ENCODE data around the gene C19orf38.

Gene C19orf38, protein sequence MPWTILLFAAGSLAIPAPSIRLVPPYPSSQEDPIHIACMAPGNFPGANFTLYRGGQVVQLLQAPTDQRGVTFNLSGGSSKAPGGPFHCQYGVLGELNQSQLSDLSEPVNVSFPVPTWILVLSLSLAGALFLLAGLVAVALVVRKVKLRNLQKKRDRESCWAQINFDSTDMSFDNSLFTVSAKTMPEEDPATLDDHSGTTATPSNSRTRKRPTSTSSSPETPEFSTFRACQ

DNA sequence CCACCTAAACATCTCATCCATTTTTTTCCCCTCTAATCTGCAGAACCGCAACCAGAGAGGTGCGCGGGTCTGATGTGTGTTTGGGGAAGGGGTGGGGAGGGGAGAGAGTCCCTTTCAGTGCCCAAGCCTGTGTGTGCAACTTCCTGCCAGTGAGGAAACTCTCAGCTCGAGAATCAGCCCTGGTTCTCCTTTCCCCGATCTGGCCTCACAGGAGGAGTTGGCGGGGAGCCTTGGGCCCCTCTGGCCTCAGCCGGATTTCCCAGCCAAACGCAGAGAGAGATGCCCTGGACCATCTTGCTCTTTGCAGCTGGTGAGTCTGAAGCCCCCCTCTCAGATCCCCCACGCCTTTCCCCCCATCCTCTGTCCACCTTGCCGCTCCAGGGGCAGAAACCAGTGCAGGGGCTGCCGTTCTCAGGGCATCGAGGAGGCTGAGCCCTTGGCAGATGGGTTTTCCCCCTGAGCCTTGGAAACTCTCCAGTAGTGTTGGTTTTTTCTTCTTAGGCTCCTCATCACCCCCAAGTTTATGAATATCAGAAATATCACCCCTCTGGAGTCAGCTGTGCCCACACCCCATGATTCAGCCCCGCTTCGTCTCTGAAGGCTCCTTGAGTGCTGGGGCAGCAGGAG lies at the start of gene C19orf38:
TSS of gene C19orf38 (plus strand) at position 186 of the 627 bp plus-strand sequence. CDS start at position 280, 94 bp downstream.
- no peak for DNase-seq

DNA sequence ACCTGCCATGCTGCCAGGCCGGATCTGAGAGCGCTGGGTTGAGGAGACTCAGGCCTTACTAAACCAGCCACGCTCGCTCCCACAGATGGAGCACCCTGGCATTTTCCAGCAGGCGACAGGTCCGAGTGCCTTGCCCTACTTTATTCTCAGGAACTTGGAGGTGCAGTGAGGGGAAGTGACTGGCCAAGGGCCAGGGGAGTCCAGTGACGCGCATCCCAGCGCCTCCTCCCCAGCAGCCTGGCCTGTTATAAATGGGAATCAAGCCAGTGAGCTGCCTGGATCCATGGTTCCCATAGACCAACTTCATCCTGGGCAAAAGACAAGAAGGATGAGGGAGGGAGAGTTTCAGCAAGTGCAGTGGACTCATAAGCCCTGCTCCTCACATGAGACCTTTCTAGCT lies 47.7 kb upstream of the C19orf38 start:
- no peak for DNase-seq

DNA sequence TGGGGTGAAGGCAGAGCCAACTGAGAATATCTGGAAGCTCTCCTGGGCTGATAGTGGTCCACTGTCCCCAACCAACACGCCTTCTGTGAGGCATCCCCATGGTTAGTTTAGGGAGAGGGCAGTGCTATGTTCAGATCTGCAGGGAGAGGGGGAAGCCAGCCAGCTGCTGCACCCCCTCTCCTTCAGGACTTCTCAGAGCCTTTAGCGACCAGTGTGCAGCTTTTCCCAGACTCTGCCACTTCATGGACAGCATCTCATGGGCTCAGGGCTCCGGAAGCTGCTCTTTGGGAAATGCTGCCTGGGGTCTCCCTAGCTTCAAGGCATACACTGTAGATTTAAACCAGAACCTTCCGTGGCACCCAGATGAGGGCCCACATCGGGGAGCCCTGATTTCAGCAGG lies 45.7 kb upstream of the C19orf38 start:
- DNase-seq, result no peak

DNA sequence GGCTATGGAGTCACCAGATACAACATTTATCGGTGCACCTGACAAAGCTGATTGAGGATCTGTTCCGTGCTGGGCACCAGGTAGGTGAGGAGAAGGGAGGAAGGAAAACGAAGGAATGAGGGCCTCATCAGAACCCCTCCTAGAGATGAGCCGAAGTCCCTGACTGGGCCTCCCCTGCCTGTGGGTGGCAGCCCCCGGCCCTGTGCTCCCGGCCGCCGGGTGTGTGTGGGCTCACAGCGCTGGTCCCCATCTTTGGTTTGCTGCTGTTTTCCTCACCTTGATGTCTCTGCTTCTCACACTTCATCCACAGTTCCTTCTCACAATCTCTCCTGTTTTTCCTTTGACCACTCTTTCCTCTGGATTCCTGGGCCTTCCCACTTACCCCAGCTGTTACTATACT lies 45.0 kb upstream of the C19orf38 start:
- no peak for DNase-seq

DNA sequence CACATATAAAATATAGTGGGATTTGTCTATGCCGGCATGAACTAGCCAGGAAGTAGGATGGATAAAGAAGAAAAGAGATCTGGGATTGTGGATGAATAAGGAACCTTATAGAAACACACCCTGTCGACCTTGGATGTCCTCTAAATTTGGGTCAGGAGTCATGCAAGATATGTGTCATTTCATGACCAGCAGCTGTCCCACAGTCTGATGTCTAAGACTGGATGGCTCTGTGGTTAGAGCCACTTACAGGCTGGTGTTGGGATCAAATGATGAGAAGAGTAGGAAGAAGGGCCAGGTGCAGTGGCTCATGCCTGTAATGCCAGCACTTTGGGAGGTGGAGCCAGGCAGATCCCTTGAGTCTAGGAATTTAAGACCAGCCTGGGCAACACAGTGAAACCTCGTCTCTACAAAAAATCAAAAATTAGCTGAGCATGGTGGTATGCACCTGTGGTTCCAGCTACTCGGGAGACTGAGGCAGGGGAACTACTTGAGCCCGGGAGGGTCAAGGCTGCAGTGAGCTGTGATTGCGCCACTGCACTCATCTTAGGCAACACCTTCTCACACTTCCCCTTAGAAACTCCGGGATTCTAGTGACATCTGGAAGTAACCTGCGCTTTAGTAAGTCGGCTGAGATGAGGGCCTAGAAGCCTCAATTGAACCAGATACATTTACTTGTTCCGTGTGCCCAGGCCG lies 43.0 kb upstream of the C19orf38 start:
- DNase-seq, result peak in 1 of 2 experiments; percentile 57

DNA sequence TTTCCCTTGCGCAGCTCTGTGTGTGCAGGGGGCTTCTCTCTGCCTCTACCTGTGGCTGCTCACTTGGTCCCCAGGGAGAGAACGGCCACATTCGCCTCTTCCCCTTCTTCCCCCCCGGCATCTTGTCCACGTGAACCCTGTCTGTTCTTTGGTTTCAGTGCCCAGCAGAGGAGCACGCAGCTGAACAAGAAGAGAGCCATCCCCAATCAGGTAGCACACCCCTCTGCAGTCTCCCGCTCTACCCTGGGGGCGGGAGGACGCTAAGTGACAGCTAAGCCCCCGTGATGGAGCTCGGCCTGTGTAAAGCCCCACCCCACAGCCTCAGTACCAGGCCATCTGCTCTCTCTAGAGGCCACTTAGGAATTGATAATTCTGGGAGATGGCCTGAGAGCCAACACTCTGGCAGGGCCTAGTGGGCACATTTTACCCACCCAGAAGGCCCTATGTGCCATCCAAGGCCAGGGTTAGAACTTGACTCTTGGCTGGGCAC lies 42.4 kb upstream of the C19orf38 start:
- DNase-seq, result peak; percentile 91 to 96

DNA sequence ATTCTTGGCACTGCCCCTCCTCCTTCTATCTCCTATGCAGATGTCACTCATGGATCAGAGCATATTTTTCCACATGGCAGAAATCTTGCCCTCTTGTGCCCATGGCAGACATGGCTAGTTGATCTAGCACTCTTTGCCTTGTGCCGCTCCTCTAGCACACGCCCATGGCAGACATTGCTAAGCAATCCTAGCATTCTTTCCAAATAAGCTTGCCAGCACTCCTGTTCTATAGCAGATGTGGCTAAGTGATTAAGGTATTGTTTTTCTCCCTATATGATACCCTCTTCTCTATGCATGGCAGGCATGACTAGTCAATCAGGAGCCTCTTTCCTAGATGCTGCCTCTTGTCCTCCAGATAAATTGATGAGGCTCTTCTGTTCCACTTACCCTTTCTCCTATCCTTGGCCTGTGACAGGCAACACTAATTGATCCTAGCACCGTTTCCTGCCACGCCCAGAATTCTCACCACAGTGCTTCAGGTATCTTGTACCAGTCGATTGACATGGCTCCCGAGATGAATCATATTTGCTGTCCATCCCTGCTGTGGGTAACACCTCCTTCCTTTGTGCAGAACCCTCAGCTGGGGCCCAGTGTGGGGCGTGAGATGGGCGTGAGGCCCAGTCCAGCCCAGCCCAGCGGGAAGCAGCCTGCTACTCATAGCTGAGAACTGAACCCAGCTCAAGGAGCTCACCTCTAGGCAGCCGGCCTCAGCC lies 39.1 kb upstream of the C19orf38 start:
- no peak for DNase-seq

DNA sequence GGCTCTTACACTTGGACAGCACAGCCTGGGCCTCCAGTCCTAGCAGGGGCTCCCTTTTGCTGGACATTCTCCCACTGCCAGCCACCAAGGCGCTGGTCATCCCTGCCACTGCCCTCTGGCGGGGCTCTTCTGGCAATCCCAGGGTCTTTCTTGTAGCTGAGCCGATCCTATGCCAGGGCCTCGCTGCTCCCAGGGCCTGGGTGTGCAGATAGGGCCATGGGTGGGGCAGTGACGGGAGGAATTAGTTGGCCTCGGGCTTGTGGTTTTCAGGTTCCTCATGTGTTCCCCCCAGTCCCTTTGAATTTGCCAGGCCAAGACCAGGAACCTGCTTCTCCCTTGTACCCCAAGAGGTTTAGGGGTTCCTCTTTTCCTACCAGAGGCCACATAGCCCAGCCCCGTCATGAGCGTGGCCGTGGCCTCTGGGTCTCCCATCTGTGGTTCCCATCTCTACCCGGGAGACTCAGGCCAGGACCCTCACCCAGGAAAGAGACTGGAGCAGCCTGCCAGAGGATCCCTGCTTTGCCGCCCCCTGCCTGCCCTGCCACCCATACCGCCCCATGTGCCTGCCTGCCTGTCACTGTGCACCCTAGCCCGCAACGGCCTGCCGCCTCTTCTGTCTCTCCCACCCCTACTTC lies 38.4 kb upstream of the C19orf38 start:
- DNase-seq, result no peak

DNA sequence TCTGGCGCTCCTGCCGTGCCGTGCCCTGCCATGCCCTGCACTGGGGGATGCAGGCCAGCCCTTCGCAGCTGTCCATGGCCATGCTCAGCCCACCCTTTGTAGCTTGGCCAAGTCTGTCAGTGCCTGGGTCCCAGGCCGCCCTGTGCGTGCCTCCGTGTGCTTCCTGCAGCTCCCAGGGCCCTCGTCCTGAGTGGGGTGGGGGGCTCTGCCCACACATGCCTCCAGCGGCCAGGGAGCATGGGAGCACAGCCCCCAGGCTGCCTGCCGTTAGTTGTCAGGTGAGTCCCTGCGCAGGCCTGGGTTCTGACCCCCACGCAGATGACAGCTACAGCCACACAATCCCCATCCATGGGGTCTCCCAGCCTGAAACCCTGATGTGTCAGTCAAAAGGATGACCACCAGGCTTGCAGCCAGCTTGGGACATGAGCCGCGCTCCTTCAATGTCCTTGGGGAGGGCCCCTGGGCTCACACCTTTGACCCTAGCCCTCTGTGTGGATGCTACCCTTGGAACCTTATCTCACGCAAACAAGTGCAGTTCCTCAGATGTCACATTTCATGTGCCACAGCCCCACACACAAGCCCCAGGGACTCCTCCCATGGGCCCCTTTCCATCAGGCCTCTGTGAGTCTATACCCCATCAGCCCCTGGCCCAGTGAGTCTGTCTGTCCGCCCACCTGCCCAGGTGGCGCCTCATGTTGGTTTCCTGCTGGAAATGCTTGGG lies 36.7 kb upstream of the C19orf38 start:
- no peak for DNase-seq

DNA sequence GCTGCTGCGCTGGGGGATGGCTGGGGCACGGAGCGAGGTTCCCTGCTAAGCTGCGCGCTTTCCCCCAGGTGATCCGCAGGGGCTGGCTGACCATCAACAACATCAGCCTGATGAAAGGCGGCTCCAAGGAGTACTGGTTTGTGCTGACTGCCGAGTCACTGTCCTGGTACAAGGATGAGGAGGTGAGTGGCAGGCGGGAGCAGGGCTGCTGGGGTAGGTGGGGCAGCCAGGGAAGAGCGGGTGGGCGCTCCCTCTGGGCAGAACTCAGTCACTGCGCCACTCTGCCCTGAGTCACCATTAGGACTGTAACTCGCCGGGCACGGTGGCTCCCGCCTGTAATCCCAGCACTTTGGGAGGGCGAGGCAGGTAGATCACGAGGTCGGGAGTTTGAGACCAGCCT lies 36.0 kb upstream of the C19orf38 start:
- no peak for DNase-seq

DNA sequence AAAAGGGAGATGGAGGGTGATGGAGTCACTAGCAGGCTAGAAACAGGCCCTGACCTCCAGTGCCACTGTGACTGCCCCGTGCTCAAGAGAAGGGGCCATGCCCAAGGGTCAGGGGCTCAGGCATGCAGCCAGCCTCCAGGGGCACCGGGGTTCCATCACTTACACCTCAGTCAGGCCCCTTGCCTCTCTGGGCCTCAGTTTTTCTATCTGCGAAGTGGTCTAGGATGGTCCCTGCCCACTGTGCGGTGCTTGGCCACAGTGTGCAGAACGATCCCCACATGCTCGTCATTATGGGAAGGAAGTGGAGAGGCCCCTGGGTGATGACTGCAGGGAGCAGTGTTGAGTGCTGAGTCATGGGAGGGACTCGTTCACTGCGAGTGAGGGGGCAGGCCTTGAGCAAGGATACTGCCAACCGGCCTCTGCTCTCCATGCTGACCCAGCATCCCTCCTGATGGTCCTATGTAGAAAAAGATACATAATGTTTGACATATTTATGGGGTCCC lies 35.3 kb upstream of the C19orf38 start:
- no peak for DNase-seq

DNA sequence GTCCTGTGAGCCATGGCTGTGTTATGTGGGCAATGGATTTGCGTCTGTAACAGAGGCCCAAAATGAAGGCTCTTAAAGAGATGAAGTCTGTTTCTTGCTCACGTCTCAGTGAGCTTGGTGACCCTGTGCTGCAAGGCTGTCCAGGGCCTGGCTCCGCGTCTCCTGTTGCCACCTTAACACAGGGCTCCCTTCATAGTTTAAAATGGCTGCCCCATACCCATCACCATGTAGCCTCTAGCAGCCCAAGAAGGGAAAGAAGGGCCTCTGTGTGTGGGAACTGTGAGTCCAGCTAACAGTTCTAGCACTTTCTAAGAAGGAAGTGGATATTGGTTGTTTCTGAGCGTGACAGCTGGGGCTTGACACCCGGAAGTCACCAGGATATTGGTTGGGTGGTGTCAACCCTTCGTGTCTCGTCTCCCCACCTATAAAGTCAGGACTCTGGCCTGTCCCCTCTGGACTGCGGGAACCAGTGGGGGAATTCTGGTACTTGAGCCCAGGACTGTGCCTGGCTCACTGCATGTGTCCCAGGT lies 33.1 kb upstream of the C19orf38 start:
- no peak for DNase-seq

DNA sequence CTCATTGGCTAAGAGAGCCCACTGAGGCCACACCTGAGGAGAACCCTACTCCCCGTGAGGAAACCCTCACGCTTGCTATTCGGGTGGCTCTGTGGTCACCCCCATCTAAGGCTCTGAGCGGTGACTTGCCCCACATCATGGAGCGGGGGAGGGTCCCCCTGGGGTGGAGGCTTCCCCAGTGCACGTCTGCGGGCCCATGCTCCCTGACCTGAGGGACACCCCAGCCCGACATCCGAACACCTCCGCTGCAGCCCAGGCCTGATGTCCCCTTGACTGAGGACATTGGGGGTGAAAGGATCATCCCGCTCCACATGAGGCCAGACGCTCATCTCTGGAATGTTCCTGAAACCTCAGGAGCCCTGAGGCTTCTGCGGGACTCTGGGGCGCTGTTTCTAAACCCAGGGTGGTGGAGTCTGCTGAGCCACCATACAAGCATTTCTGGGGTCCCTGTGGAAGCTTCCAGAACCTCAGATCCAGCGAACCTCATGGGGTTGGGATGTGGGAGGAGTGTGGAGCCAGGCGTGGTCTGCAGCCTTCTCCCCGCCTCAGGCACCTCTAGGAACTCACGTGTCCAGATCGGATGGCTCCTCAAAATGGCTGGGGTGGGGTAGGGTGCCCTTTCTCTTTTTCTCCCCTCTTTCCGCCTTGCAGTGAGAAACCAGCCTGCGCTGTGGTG lies 32.1 kb upstream of the C19orf38 start:
- DNase-seq, result no peak

DNA sequence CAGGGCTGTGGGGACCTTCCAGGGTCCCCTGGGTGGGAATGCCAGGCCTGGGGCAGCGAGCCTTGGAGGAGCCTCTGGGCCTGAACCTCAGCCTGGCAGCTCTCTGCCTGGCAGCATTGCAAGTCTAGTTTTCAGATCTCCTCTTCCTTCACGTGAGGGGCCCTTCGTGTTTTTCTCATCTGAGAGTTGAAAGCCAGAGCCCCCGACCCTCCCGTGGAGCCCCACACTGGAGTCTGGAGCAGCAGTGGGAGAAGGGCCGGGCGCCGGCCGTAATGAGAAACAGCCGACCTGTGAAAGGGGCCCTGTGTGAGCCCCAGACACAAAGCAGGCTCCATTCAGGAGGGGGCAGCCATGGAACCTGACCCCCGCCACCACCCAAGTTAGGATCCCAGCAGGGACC lies 31.5 kb upstream of the C19orf38 start:
- no peak for DNase-seq

DNA sequence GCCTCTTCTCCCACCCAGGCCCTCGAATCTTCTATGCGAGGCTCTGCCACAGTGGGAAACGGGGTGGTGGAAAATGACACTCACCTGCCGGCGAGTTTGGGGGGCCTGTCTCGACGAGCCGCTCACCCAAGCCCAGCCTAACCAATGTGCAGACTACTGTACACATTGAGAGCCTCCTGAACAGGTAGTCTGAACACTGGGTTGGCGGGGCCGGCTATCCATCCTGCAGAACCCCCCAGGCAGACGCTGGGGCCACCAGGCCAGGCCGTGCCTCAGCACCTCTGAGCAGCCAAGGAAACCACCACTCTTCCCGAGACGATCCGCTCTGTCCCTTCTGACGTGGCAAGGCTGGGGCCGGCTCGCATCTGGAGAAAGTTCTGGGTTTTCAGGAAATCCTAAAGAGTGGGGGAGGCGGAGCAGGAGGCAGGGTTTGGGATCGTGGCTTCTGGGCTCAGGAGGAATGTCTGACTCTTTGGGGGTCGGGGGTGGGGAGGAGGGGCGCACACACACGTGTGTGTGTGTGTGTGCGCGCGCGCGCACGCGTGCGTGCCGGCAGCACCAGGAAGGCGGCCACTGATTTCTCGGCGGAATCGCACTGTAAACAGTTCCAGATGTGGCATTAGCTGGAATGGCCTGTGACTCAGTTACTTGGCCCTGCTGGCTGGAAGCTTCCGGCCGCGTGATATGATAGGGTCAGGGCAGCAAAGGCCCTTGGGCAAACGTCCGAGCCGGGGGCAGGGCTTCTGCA lies 30.8 kb upstream of the C19orf38 start:
- no peak for DNase-seq

DNA sequence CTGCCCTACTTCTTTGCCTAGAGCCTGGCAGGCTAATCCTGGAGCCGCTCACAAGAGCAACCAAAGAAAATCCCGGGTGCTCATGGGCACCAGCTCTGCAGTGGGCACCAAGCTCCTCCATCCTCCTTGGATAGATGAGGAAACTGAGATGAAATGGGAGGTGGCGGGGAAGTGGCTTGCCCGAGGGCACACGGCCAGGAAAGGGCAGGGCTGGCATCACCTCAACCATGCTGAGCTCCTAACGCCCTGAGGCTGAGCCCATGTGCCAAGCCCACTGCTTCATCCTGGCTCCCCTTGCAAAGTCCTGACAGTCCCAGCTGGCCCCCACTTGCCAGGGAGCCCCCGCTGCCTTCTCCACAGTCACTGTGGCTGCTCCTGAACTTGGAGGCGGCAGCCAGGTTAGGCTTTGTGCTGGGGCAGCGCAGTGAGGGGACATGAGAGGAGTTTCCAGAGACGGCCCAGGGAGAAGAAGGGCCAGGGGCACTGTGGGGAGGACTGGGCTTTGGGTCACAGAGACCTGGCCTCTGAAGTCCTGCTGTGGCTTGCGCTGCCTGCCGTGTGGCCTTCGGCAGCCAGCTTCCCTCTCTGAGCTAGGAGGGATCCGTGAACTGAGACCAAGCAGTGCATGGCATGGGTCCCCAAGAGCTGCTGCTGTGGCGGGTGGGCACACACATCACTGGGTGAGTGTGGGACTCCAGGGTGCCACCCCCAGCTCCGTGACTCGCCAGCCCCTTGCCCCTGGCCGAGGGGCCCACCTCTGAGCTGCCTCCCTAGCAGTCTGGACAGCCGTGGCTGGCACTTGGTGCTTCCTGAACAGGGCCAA lies 29.7 kb upstream of the C19orf38 start:
- no peak for DNase-seq

DNA sequence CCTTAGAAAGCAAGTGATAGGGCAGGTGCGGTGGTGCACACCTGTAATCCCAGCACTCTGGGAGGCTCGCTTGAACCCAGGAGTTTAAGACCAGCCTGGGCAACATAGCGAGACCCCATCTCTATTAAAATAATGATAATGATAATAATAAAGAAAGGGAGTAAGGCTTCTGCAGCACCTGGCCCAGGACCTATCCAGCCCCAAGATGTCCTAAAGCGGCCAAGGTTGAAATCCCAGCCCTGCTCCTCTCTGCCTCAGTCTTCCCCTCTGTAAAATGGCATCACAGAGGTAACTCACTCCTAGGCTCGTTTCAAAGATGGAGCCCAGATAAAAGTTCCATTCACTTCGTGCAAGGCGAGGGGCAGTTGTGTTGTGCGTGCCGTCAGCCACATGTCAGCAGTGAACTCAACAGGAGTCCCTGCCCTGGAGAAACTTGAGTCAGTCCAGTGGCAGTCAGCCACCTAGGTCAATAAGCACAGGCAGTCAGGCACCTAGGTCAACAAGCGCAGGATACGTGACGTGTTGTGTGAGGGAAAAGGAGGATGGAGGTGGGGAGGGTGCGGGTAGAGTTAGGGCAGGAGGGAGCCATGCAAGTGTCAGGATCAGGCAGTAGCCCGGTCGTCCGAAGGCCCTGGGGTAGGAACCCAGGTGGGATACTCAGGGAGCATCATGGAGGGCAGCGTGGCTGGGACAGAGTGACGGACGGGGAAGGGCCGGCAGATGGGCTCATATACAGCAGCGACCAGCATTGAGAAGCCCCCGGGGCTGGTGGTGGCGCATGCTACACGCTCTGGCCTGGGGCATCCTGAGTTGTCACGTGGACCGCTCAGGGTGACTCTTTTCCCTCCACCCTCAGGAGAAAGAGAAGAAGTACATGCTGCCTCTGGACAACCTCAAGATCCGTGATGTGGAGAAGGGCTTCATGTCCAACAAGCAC lies 28.8 kb upstream of the C19orf38 start:
- DNase-seq, result no peak

DNA sequence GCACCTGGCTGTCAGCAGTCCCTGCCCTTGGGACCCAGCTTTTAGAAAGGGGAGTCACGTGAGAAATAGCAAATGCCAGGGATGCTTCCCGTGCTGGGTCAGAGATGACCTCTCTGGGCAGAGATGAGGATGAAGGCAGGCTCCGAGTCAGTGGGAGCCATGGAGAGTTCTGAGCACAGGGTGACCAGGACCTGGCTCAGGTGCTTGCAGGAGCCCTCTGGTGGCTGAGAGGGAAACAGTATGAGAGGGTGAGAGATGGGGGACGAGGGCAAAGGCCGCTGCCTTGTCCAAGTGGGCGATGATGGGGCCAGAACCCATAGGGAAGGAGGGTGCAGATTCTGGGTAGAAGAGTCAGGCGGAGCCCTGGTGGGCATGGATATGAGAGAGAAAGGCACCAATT lies 28.0 kb upstream of the C19orf38 start:
- no peak for DNase-seq

All from NCI-H524 (cell line).